ENCODE data around the gene HINT3. TPM values are rescaled to one million over a fixed set of nuclear protein-coding genes. Genes with fewer than 3 reads are reported as not detected.

Gene HINT3
- total and polyA plus RNA-seq, 2 of the 13 experiments (the other 11 are each of a cell fraction or from before 2014, with no cell fraction given): 3.1 to 22.8 TPM

DNA sequence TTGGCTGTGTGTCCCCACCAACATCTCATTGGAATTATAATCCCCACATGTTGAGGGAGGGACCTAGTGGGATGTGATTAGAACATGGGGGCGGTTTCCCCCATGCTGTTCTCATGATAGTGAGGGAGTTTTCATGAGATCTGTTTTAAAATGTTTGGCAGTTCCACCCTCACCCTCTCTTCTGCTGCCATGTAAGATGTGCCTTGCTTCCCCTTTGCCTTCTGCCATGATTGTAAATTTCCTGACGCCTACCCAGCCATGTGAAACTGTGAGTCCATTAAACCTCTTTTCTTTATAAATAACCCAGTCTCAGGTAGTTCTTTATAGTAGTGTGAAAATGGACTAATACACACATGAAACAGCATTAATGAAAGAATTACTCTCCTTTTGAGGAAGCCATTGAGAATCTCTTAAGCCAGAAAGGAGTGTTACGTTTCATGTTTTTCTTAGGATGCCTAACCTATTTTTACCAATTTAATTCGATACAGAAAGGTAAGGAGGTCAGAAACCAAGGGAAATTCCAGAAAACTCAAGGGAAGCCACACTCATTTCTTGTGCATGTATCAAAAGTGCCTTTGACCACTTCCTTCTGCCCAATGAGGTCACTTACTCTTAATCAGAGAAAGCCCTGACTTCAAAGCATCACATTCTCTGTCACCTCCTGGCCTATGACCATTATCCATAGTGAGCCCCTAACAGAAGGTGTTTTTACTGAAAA, 24.7 kb upstream of the HINT3 start:
- Histone ChIP-seq H2AFZ (ENCODE audit: low read length) (no peak overlapping the region), H3K4me1 (ENCODE audit: insufficient read depth, low read length) (peaks cover 14% of the 10 kb centered on the region), H3K9ac (ENCODE audit: insufficient read depth, low read depth, low read length) (no peak overlapping the region), H3K27ac (ENCODE audit: extremely low read length, insufficient read depth, low read length) (no peak overlapping the region), H3K4me2 (ENCODE audit: low read depth, low read length) (no peak overlapping the region), H4K20me1 (ENCODE audit: insufficient read depth, low read length) (no peaks in the 10 kb centered on the region), H3K9me3 (ENCODE audit: low read length) (no peaks in the 10 kb centered on the region), H3K4me3 (replicated peaks in 1 of 3; ENCODE audit: insufficient read depth in 1 of 3, low read depth in 2 of 3, low read length in 3 of 3) (no peak overlapping the region), H3K27me3 (ENCODE audit: control insufficient read depth in 1 of 2, insufficient read depth in 2 of 2, low read length in 2 of 2) (no peaks in the 10 kb centered on the region), H3K36me3 (replicated peaks in 1 of 2; ENCODE audit: control insufficient read depth in 1 of 2, insufficient read depth in 2 of 2, low read length in 2 of 2) (peaks cover 8 to 19% of the 10 kb centered on the region in 2 experiments), H3K79me2 (ENCODE audit: insufficient read depth, low read length) (no peaks in the 10 kb centered on the region)
- no peak for FAIRE-seq
- no peak for ATAC-seq
- CTCF ChIA-PET (ENCODE audit: low intra/inter-chr PET ratio, low total read pairs): no interaction called here
- BruUV-seq (replicated peaks): no TSS peak
- intact Hi-C loops (cut with micrococcal nuclease; ENCODE audit: unreplicated experiment) (no loop called here), in situ Hi-C loops (cut with HindIII; ENCODE audit: extremely low pct_ligation_motif_present, low pct_unique_long_range_greater_than_20kb) (no loop called here)
- no peak for DNase-seq (ENCODE audit: low spot score)
- WGBS (ENCODE audit: low lambda C conversion rate): 97% methylated on average over 4 of the region's 4 CpGs
- TF ChIP-seq CHCHD3 (CRISPR knock-in tag; IDR thresholded peaks at IDR 0.05): no peak
- TF ChIP-seq, protein P1, sequence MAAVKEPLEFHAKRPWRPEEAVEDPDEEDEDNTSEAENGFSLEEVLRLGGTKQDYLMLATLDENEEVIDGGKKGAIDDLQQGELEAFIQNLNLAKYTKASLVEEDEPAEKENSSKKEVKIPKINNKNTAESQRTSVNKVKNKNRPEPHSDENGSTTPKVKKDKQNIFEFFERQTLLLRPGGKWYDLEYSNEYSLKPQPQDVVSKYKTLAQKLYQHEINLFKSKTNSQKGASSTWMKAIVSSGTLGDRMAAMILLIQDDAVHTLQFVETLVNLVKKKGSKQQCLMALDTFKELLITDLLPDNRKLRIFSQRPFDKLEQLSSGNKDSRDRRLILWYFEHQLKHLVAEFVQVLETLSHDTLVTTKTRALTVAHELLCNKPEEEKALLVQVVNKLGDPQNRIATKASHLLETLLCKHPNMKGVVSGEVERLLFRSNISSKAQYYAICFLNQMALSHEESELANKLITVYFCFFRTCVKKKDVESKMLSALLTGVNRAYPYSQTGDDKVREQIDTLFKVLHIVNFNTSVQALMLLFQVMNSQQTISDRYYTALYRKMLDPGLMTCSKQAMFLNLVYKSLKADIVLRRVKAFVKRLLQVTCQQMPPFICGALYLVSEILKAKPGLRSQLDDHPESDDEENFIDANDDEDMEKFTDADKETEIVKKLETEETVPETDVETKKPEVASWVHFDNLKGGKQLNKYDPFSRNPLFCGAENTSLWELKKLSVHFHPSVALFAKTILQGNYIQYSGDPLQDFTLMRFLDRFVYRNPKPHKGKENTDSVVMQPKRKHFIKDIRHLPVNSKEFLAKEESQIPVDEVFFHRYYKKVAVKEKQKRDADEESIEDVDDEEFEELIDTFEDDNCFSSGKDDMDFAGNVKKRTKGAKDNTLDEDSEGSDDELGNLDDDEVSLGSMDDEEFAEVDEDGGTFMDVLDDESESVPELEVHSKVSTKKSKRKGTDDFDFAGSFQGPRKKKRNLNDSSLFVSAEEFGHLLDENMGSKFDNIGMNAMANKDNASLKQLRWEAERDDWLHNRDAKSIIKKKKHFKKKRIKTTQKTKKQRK (IDR thresholded peaks at IDR 0.05; ENCODE audit: low read length): no peak
- TF ChIP-seq HES4 (CRISPR knock-in tag; IDR thresholded peaks at IDR 0.05; ENCODE audit: borderline replicate concordance): no peak
- TF ChIP-seq, protein P2, sequence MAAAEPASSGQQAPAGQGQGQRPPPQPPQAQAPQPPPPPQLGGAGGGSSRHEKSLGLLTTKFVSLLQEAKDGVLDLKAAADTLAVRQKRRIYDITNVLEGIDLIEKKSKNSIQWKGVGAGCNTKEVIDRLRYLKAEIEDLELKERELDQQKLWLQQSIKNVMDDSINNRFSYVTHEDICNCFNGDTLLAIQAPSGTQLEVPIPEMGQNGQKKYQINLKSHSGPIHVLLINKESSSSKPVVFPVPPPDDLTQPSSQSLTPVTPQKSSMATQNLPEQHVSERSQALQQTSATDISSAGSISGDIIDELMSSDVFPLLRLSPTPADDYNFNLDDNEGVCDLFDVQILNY (CRISPR knock-in tag; conservative IDR thresholded peaks at IDR 0.05): no peak
- TF ChIP-seq TAF1 (CRISPR knock-in tag; IDR thresholded peaks at IDR 0.05): no peak
- TF ChIP-seq ZKSCAN1 (IDR thresholded peaks at IDR 0.05; ENCODE audit: low read length): no peak
- no peak for TF ChIP-seq JUNB (CRISPR knock-in tag; IDR thresholded peaks at IDR 0.05; ENCODE audit: borderline replicate concordance)
- TF ChIP-seq NFYC (CRISPR knock-in tag; IDR thresholded peaks at IDR 0.05): no peak
- TF ChIP-seq, protein P3, sequence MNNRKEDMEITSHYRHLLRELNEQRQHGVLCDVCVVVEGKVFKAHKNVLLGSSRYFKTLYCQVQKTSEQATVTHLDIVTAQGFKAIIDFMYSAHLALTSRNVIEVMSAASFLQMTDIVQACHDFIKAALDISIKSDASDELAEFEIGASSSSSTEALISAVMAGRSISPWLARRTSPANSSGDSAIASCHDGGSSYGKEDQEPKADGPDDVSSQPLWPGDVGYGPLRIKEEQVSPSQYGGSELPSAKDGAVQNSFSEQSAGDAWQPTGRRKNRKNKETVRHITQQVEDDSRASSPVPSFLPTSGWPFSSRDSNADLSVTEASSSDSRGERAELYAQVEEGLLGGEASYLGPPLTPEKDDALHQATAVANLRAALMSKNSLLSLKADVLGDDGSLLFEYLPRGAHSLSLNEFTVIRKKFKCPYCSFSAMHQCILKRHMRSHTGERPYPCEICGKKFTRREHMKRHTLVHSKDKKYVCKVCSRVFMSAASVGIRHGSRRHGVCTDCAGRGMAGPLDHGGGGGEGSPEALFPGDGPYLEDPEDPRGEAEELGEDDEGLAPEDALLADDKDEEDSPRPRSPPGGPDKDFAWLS (CRISPR knock-in tag; IDR thresholded peaks at IDR 0.05; ENCODE audit: borderline replicate concordance): no peak
- TF ChIP-seq RORA (CRISPR knock-in tag; IDR thresholded peaks at IDR 0.05): no peak
- no peak for TF ChIP-seq TCF12 (IDR thresholded peaks at IDR 0.05)
- no peak for TF ChIP-seq TCF12 (CRISPR knock-in tag; IDR thresholded peaks at IDR 0.05)
- TF ChIP-seq, protein P4, sequence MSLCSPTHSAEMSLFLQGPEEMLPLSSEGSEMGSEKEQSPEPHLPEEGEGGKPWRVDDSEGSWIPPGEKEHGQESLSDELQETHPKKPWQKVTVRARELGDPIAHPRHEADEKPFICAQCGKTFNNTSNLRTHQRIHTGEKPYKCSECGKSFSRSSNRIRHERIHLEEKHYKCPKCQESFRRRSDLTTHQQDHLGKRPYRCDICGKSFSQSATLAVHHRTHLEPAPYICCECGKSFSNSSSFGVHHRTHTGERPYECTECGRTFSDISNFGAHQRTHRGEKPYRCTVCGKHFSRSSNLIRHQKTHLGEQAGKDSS (CRISPR knock-in tag; IDR thresholded peaks at IDR 0.05; ENCODE audit: borderline replicate concordance, low read depth): no peak
- TF ChIP-seq NFKBIZ (CRISPR knock-in tag; IDR thresholded peaks at IDR 0.05): no peak
- no peak for TF ChIP-seq GPN1 (CRISPR knock-in tag; IDR thresholded peaks at IDR 0.05; ENCODE audit: borderline replicate concordance)
- TF ChIP-seq FOXK1 (CRISPR knock-in tag; IDR thresholded peaks at IDR 0.05; ENCODE audit: borderline replicate concordance, low read depth): no peak
- POLR2A ChIA-PET: no interaction called here
